Activated gamma-delta T cell treated with Interleukin-2 at 50 U/mL for 16 hours (primary cell): ENCODE results near the gene SLC49A3.
A peak's percentile ranks its signal among the peaks of the same experiment; 100 is the strongest.
"Not testable (repeated sequence)": the region's sequence is repeated elsewhere in the genome, so short reads cannot be mapped to it uniquely, and the experiment has no call there.

Source experiments
- DNase-seq: peaks from one replicate; pipeline ENCODE4 v3.0.0-alpha.2; 2020

The SLC49A3 gene

GRCh38 chr4:721261-722168, 32.6 kb upstream of the SLC49A3 start:
- DNase-seq: no peak

- DNase-seq: no peak
Measured at GRCh38 chr4:720111-720860, 31.3 kb upstream of the SLC49A3 start.

GRCh38 chr4:718460-718859, 29.5 kb upstream of the SLC49A3 start:
- no peak for DNase-seq

GRCh38 chr4:717601-718320, 28.8 kb upstream of the SLC49A3 start:
- no peak for DNase-seq

- DNase-seq: no peak
Measured at GRCh38 chr4:714087-714486, 25.1 kb upstream of the SLC49A3 start.

- no peak for DNase-seq
Measured at GRCh38 chr4:712916-713632, 24.1 kb upstream of the SLC49A3 start.

- no peak for DNase-seq
Measured at GRCh38 chr4:712093-712492, 23.1 kb upstream of the SLC49A3 start.

- DNase-seq: no peak
Measured at GRCh38 chr4:710916-711315, 22.0 kb upstream of the SLC49A3 start.

GRCh38 chr4:710116-710515, 21.2 kb upstream of the SLC49A3 start:
- no peak for DNase-seq

GRCh38 chr4:709348-709747, 20.4 kb upstream of the SLC49A3 start:
- no peak for DNase-seq

GRCh38 chr4:708631-708933, 19.6 kb upstream of the SLC49A3 start:
- no peak for DNase-seq

GRCh38 chr4:707929-708630, 19.1 kb upstream of the SLC49A3 start:
- DNase-seq: no peak

- DNase-seq: no peak
Measured at GRCh38 chr4:706834-707598, 18.1 kb upstream of the SLC49A3 start.

- DNase-seq: not testable (repeated sequence)
Measured at GRCh38 chr4:706083-706633, 17.2 kb upstream of the SLC49A3 start.

GRCh38 chr4:705278-706082, 16.5 kb upstream of the SLC49A3 start, which contains the start of gene PCGF3:
Gene PCGF3 (plus strand): TSS chr4:705832. CDS start chr4:733681, 27,849 bp downstream.
- peak; percentile 94 for DNase-seq

GRCh38 chr4:704971-705277, 16.0 kb upstream of the SLC49A3 start:
- DNase-seq: no peak

GRCh38 chr4:704198-704891, 15.4 kb upstream of the SLC49A3 start:
- no peak for DNase-seq

GRCh38 chr4:703336-704197, 14.6 kb upstream of the SLC49A3 start:
- DNase-seq: no peak

GRCh38 chr4:702618-703048, 13.7 kb upstream of the SLC49A3 start:
- DNase-seq: no peak
